HFFc6 (cell line): ENCODE results near the gene FOXO1. TPM values are rescaled to one million over a fixed set of nuclear protein-coding genes. Genes with fewer than 3 reads are reported as not detected.

Source experiments
- DNase-seq: peaks from one replicate; pipeline ENCODE4 v3.0.0-alpha.2; 2018
- H3K27ac Mint-ChIP-seq: 2 replicates; pipeline ENCODE4 v1.8.0; 2020; ENCODE audit warnings: mild to moderate bottlenecking, mixed read lengths
- H3K27me3 Mint-ChIP-seq: 2 replicates; pipeline ENCODE4 v1.8.0; 2021; ENCODE audit warnings: mild to moderate bottlenecking, moderate library complexity, mixed read lengths; ENCODE audit not compliant: insufficient read depth
- H3K36me3 Mint-ChIP-seq: 2 replicates; pipeline ENCODE4 v1.8.0; 2021; ENCODE audit warnings: low read depth, mixed read lengths
- H3K4me1 Mint-ChIP-seq: 2 replicates; pipeline ENCODE4 v1.8.0; 2020; ENCODE audit warnings: low read depth, mixed read lengths
- H3K4me3 Mint-ChIP-seq: 2 replicates; pipeline ENCODE4 v1.8.0; 2020; ENCODE audit warnings: mild to moderate bottlenecking, moderate library complexity, mixed read lengths
- H3K9me3 Mint-ChIP-seq: 2 replicates; pipeline ENCODE4 v1.8.0; 2020; ENCODE audit warnings: mild to moderate bottlenecking, mixed read lengths
- CTCF ChIP-seq: fragments of 200-600 bp; sonication (generic); IDR thresholded peaks from 2 replicates; pipeline ENCODE4 v1.5.0; 2021; ENCODE audit warnings: antibody characterized with exemption, mild to moderate bottlenecking
- total RNA-seq, 6 experiments: library from RNA; stranded (reverse); fragmentation: NEBNext Ultra II Directional; extraction: Animal tissue kit (Norgen Biotek cat#: 25700); gene quantifications; 2 replicates in 1 of 6; 3 replicates in 5 of 6; pipeline ENCODE4 v1.2.3, GENCODE V29; 2021

FOXO1 gene
- total RNA-seq, 6 experiments from 2014 or later = 0.48 to 1.1 (median 0.63) TPM

DNA sequence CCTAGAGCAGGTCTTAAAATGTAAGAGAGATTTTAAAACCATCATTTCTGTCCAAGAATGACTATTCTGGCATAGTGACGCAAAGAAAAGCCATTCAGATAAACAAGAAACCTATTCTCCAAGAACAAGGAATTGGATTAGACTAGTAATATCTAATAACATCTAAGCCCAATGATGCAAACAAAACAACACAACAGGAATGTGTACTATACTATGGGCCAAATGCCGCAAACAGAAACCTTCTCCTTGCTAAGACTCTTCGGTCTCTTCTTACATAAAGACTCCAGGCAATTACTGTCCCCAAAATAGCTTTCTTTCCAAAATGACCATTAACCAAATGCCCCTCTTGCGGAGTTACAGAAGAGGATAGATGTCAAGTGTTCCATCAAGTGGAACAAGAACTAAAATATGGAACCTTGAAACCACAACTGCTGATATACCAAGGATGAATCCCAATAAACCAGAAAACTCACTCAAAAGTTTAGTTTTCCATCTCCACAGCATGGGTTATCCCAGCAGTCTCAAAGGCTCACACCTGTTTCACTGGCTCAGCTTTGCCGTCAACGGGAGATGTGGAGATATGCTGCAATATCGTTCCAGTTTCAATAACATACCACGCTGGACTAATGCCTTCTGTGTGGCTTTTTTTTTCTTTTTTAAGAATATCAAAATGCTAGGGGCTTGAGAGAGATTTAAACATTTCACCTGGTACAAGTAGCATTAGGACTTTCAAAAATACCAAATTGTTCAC is 76.2 kb downstream of the FOXO1 start:
- Mint-ChIP-seq H3K27ac (no peak overlapping the region), H3K4me3 (no peak overlapping the region), H3K36me3 (no peaks in the 10 kb centered on the region), H3K9me3 (peaks cover under 1% of the 10 kb centered on the region; the same call in 1 of the 2 replicates), H3K27me3 (peaks cover 4% of the 10 kb centered on the region), H3K4me1 (peaks cover 7% of the 10 kb centered on the region; the same call in 1 of the 2 replicates)
- no peak for TF ChIP-seq CTCF
- no peak for DNase-seq

DNA sequence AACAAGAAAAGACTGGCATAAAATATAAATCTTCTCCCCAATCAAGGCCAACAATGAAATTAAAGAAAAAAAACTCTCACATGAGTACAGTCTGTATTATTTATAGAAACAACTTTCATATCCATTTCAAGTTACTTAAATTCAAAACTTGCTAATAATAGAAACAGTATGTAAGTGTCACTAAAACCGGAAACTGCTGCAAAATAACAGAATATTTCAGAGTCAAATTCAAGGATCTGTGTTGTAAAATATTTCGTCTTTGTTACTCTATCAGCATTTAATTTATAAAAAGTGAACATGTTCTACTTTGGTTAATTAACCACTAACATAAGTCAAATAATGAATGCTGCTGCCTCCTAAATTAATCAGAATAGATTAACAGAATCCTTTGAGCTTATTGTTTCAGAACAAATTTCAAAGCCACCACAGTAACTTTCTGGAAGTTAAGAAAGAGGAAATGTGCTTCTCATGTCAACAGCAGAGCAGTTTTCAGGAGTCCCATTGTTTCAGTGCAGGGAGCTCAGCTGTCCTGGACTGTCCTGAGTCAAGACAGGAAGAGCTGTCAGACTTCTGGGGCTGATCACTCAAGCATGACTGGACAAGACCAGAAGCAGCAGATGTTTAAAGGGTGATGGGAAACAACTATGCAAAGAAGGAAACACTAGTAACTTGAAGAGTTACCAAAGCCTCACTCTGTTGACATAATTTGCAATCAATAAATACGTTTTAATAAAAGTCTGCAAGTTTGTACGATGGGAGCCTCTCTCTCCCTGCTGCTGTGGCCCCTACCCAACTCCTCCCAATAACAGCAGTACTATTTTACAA is 76.9 kb downstream of the FOXO1 start:
- no peak for DNase-seq

DNA sequence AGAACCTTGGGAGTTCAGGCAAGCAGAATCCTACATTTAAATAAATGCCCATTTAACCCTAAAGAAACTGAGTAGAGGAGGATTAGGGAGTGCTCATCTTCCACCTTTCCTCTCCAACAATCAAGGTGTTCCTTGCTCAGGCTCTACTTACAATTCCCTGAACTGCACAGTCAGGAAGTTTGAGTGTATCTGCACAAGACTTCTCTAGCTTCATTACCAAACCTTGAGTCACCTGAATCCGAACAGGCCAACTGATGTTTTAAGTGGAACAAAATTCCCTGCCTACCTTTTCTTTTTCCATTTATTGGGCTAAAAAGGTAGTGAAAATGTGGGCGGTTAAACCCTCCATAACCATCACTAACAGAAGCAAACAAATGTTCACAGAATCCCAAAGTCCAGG is 78.3 kb downstream of the FOXO1 start:
- no peak overlapping the region for H3K27ac Mint-ChIP-seq

More for the DNA sequence above, 76.9 kb downstream of the FOXO1 start:
- Mint-ChIP-seq H3K27ac (no peak overlapping the region), H3K27me3 (peaks cover 4% of the 10 kb centered on the region), H3K9me3 (peaks cover 3% of the 10 kb centered on the region; the same call in 1 of the 2 replicates), H3K4me3 (no peak overlapping the region), H3K4me1 (peaks cover 7% of the 10 kb centered on the region; the same call in 1 of the 2 replicates), H3K36me3 (no peaks in the 10 kb centered on the region)
- TF ChIP-seq CTCF = no peak

GRCh38 chr13:40586886-40587565 is 79.4 kb downstream of the FOXO1 start:
- Mint-ChIP-seq H3K4me3 (no peak overlapping the region), H3K27me3 (peaks cover 4% of the 10 kb centered on the region), H3K4me1 (peaks cover 7% of the 10 kb centered on the region; the same call in 1 of the 2 replicates), H3K27ac (no peak overlapping the region), H3K36me3 (no peaks in the 10 kb centered on the region), H3K9me3 (peaks cover 3% of the 10 kb centered on the region)
- no peak for DNase-seq
- TF ChIP-seq CTCF = no peak

More for the DNA sequence above, 78.3 kb downstream of the FOXO1 start:
- peaks cover 7% of the 10 kb centered on the region; the same call in 1 of the 2 replicates for H3K4me1 Mint-ChIP-seq
- H3K27me3 Mint-ChIP-seq = peaks cover 4% of the 10 kb centered on the region
- no peak overlapping the region for H3K4me3 Mint-ChIP-seq
- no peak for TF ChIP-seq CTCF
- peaks cover 3% of the 10 kb centered on the region for H3K9me3 Mint-ChIP-seq
- DNase-seq = no peak
- H3K36me3 Mint-ChIP-seq = no peaks in the 10 kb centered on the region

DNA sequence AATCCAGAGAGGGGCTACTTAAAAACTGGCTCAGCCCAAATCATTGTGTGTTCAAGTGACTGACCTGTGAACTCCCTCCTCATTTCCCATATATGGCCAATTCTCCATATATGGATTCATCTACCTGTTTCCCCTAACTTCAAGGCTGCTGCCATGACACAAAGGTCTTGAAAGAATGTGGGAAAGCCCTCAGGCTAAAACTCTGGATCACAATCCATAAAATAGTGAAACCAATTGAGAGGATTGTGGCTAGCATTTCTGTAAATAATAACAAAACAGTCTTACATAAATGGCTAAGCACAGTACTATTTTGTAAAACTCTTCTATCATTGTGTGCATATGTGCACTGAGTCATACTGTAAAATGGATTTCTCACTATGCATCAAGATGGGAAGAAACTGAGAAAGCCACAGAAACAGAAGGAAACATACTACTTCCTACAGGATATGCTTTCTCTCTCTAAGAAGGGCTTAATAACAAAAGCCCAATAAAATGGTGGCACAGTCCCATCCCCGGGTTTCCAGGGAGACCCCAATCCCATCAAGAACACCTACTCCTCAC is 80.5 kb downstream of the FOXO1 start:
- peaks cover 7% of the 10 kb centered on the region; the same call in 1 of the 2 replicates for H3K4me1 Mint-ChIP-seq
- no peaks in the 10 kb centered on the region for H3K36me3 Mint-ChIP-seq
- no peak overlapping the region for H3K27ac Mint-ChIP-seq
- peaks cover 3% of the 10 kb centered on the region; the same call in 1 of the 2 replicates for H3K27me3 Mint-ChIP-seq
- no peak for TF ChIP-seq CTCF
- H3K9me3 Mint-ChIP-seq = peaks cover 3% of the 10 kb centered on the region
- DNase-seq = no peak
- H3K4me3 Mint-ChIP-seq = no peak overlapping the region
